GM19240 (cell line): Measurements from ENCODE around the gene SPRYD3.

Experiments
- DNase-seq: peaks from one replicate; pipeline ENCODE4 v3.0.0; 2011; ENCODE audit warnings: low spot score; ENCODE audit not compliant: insufficient read length

The SPRYD3 gene

DNA sequence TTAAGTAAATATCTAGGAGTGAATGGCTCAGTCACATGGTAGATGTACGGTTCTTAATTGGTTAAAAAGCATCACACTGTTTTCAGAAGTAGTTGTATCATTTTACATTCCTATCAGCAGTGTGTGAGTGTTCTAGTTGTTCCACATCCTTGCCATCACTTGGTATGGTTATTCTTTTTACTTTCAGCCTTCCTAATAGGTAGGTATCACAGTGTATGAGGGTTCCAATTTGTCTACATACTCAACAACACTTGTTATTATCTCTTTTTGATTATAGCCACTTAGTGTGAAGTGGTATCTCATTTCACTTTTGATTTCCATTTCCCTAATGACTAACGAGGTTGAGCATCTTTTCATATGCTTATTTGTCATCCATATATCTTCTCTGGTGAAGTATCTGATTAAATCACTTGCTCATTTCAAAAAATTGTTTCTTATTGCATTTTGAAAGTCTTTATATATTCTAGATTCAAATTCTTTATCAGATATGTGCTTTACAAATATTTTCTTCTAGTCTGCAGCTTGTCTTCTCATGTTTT, 3.5 kb upstream of the SPRYD3 start:
- no peak for DNase-seq

- no peak for DNase-seq
Measured at GRCh38 chr12:53078425-53079225, 565 bp downstream of the SPRYD3 start.

- DNase-seq: no peak
Measured at GRCh38 chr12:53077030-53077429, 2.2 kb downstream of the SPRYD3 start.

DNA sequence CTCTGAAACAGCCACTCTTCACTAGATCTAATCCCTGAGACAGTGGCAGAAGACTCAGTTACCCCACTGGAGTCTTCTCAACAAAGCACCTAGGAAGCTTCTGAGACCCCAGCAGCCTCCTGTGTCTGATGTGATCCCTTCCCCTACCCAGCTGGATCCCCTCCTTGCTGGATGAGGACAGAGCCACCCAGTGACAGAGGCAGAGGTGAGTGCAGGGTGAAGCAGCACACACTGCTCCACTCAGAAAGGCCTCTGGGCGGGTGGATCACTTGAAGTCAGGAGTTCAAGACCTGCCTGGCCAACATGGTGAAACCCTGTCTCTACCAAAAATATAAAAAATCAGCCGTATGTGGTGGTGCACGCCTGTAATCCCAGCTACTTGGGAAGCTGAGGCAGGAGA, 2.7 kb downstream of the SPRYD3 start:
- DNase-seq: no peak

GRCh38 chr12:53074999-53075370, 4.2 kb downstream of the SPRYD3 start:
- DNase-seq: no peak

- DNase-seq: no peak
Measured at GRCh38 chr12:53074283-53074998, 4.7 kb downstream of the SPRYD3 start.

GRCh38 chr12:53073881-53074280, 5.3 kb downstream of the SPRYD3 start:
- DNase-seq: no peak

- DNase-seq: no peak
Measured at GRCh38 chr12:53071591-53072551, 7.3 kb downstream of the SPRYD3 start.

DNA sequence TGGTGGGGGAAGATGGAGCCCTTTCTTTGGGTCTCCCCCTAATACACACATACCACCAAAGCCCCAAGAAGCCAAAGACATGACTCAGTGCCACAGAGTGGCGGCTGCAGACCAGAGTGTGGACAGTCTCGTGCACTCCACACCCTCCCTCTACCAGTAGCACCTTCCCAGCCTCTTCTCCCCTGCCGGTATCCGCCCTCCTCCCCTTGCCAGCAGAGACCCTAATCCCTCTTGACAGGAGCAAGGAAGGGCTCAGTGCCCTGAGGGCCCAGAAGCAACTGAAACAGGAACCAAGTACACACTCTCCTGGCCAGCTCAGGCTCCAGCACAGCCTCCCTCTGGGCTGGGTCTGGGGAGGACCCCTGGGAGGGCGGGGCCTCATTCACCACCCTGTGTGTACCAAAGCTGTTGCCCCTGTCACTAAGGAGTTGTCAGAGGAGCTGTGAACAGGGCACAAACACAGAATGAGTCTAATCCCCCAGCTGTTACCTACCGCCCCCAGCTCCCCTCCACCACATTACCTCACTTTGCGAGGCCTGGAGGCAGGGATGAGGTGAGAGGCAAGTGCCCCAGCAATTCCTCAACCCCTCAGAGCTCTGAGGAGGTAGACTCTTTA, 8.2 kb downstream of the SPRYD3 start:
- DNase-seq: no peak

- no peak for DNase-seq
Measured at GRCh38 chr12:53069621-53070410, 9.4 kb downstream of the SPRYD3 start.

- no peak for DNase-seq
Measured at GRCh38 chr12:53068811-53069585, 10.2 kb downstream of the SPRYD3 start.

- DNase-seq: no peak
Measured at GRCh38 chr12:53067993-53068770, 11.0 kb downstream of the SPRYD3 start.

- DNase-seq: no peak
Measured at GRCh38 chr12:53067074-53067992, 11.9 kb downstream of the SPRYD3 start.

DNA sequence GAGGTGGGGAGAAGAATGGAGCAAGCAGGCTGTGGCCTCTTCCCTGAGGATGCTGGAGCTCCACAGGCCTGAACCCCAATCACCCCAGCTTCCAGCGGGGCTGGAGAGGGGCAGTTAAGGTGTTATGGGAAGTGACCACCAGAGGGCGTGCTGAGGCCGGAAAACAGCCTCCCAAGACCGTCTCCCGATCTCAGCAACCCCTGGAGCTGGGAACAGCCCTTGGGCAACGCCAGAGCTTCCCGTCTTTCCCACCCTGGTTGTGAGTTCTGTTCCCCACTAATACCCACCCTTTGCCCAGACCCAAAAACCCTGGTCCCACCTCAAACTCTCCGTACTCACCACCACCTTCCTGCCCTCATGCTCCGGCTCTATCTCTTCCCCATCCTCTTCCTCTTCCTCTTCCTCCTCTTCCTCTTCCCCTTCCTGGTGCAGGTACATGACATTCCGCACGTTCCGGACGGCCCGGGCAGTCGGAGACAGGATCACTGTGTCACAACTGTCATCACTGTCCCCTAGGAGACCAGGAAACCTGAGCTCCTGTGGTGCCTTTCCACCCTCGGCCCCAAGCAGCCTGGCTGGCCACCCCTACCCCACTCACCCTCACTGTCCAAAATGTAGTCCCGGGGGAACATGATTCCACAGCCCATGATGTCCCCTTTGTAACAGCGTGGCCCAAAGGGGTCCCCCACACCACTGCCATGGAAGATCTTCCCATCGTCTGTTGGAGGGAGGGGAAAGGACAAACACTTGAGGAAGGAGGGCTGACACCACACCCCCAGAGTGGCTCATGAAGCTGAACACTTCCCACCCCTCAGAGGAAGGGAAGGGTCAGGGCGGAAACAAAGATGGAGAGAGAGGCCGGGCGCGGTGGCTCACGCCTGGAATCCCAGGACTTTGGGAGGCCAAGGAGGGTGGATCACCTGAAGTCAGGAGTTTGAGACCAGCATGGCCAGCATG, 12.9 kb downstream of the SPRYD3 start:
- peak; percentile 85 for DNase-seq

- DNase-seq: no peak
Measured at GRCh38 chr12:53065470-53065869, 13.7 kb downstream of the SPRYD3 start.
